GM23248 (cell line): Measurements from ENCODE around the gene EPB41L4B.

Experiments used
- EZH2 ChIP-seq: fragments of 200-600 bp; sonication (generic); IDR thresholded peaks from 2 replicates; pipeline ENCODE4 v1.6.1; 2018; ENCODE audit warnings: antibody characterized with exemption, mild to moderate bottlenecking; ENCODE audit not compliant: insufficient read depth, poor library complexity, severe bottlenecking
- EZH2phosphoT487 ChIP-seq: fragments of 200-600 bp; sonication (generic); IDR thresholded peaks from 2 replicates; pipeline ENCODE4 v1.6.1; 2018; ENCODE audit warnings: antibody characterized with exemption, moderate library complexity, mild to moderate bottlenecking, low read depth; ENCODE audit not compliant: insufficient read depth

DNA sequence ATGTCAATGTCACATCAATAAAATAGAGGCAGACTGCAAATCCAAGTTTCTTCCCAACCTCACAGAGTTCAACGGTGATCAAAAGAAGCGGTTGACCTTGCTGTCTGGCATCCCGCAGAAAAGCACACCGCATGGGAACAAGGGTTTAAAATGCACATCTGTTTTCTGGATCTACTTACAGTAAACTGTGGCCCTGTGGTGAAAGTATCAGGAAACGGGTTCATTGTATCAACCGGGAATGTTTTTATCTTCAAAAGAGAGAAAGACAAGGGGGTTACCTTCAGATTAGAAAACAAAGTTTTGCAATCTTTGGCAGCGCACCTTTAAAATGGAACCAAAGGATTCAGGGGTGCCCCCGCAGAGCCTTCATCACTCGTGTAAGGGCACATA lies 138.3 kb downstream of the EPB41L4B start:
- no peak for TF ChIP-seq EZH2
- no peak for TF ChIP-seq EZH2phosphoT487
